Measurements from ENCODE around the gene HIRIP3. TPM values are rescaled to one million over a fixed set of nuclear protein-coding genes. Genes with fewer than 3 reads are reported as not detected.

The HIRIP3 gene
- total RNA-seq, 1 donor from 2014 or later: 7.1 TPM

DNA sequence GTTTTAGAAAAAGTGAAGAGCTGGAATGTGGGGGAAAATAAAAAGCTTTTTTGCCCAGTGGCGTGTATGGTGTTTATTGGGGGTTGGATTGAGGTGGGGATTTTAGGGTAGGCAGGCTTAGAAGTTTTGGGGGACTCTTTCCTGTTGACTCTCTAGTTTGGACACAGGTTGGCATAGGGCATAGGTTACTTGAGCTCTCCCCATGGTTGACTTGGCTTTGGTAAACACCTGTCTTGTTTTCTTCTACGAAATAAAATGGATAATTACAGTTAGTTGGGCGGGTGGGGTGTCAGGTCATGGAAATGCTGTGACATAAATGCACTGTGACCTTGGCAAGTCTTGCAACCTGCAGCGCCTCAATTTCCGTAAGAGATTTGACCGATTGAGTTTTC, 22.4 kb downstream of the HIRIP3 start:
- TF ChIP-seq POLR2A (IDR thresholded peaks at IDR 0.05): no peak
- TF ChIP-seq POLR2AphosphoS5 (IDR thresholded peaks at IDR 0.05; ENCODE audit: insufficient read depth in 1 of 2, low read depth in 1 of 2): no peak
- TF ChIP-seq, protein P1, sequence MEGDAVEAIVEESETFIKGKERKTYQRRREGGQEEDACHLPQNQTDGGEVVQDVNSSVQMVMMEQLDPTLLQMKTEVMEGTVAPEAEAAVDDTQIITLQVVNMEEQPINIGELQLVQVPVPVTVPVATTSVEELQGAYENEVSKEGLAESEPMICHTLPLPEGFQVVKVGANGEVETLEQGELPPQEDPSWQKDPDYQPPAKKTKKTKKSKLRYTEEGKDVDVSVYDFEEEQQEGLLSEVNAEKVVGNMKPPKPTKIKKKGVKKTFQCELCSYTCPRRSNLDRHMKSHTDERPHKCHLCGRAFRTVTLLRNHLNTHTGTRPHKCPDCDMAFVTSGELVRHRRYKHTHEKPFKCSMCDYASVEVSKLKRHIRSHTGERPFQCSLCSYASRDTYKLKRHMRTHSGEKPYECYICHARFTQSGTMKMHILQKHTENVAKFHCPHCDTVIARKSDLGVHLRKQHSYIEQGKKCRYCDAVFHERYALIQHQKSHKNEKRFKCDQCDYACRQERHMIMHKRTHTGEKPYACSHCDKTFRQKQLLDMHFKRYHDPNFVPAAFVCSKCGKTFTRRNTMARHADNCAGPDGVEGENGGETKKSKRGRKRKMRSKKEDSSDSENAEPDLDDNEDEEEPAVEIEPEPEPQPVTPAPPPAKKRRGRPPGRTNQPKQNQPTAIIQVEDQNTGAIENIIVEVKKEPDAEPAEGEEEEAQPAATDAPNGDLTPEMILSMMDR (IDR thresholded peaks at IDR 0.05): no peak

DNA sequence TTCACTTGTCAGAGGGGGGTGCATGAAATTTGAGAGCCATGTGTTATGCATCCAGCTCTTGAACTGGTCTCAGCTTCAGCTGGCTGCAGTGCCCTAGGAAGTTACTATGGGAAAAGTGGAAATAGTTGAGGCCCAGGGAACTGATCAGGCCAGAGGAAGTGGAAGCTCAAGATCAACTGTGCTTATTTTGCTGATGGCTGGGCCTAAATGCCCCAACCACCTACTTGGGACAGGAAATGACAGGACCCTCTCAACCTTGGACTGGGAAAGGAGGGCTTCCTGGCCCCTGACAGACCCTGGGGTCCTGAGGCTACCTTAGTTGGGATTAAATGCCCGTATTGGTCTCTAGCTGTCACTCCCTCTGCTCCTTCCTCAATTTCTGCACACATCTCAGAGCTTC, 22.9 kb downstream of the HIRIP3 start:
- peaks cover 0 to 20% of the 10 kb centered on the region in 2 donors for H3K36me3 ChIP-seq
- no peak for DNase-seq (ENCODE audit: extremely low spot score in 2 of 2)
- no peak overlapping the region for H3K4me3 ChIP-seq
- H3K4me1 ChIP-seq: peaks cover 33% of the 10 kb centered on the region
- TF ChIP-seq, protein P1 (IDR thresholded peaks at IDR 0.05): no peak
- no peak for TF ChIP-seq POLR2A (IDR thresholded peaks at IDR 0.05)
- TF ChIP-seq POLR2AphosphoS5 (IDR thresholded peaks at IDR 0.05; ENCODE audit: insufficient read depth in 1 of 2, low read depth in 1 of 2): no peak
- intact Hi-C loops (cut with DNase I): no loop called here
- no peak overlapping the region for H3K27ac ChIP-seq
- H3K27me3 ChIP-seq: no peaks in the 10 kb centered on the region
- no peaks in the 10 kb centered on the region for H3K9me3 ChIP-seq

More for the DNA sequence above, 22.4 kb downstream of the HIRIP3 start:
- H3K9me3 ChIP-seq: no peaks in the 10 kb centered on the region
- peak overlapping the region; percentile 58 to 80 for H3K4me3 ChIP-seq
- H3K36me3 ChIP-seq: peaks cover 0 to 23% of the 10 kb centered on the region in 2 donors
- intact Hi-C loops (cut with DNase I): no loop called here
- no peaks in the 10 kb centered on the region for H3K27me3 ChIP-seq
- H3K4me1 ChIP-seq: peaks cover 38% of the 10 kb centered on the region
- peak overlapping the region; percentile 80 for H3K27ac ChIP-seq
- DNase-seq (ENCODE audit: extremely low spot score in 2 of 2): no peak

DNA sequence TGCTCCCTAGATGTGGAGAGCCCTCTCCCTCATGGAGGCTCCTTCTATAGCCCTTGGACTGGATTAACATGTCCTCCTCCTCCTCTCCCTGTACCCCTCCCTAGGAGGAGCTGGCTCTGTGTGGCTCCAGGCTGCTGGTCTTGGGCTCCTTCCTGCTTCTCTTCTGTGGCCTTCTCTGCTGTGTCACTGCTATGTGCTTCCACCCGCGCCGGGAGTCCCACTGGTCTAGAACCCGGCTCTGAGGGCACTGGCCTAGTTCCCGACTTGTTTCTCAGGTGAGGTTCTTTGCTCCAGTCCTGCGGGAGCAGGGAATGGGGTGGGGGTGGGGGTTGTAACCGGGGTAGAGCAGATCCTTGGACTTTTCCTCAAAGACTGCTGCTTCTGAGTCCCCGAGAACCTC, 24.1 kb downstream of the HIRIP3 start:
- Histone ChIP-seq H3K9me3 (no peaks in the 10 kb centered on the region), H3K4me3 (no peak overlapping the region), H3K4me1 (peaks cover 21% of the 10 kb centered on the region), H3K27ac (no peak overlapping the region), H3K36me3 (peaks cover 0 to 20% of the 10 kb centered on the region in 2 donors), H3K27me3 (no peaks in the 10 kb centered on the region)
- DNase-seq (ENCODE audit: extremely low spot score in 2 of 2): no peak
- intact Hi-C loops (cut with DNase I): no loop called here
- no peak for TF ChIP-seq POLR2A (IDR thresholded peaks at IDR 0.05)
- TF ChIP-seq, protein P1 (IDR thresholded peaks at IDR 0.05): no peak

DNA sequence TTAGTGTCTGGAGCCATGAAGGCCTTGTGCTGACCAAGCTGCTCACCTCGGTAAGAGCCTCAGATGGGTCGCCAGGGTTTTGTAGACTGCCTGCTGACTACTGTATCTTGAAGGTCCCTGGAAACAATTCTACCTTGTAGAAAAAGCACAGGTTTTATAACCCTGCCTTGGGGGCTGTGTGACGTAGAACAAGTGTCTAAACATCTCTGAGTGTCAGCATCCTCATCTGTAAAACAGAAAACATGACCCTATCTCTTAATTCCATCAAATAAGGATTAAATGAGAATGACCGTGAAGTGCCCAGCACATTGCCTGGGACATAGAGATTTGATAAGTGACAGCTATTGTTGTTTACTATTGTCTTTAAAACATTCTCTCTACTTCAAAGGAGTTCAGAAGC, 27.2 kb downstream of the HIRIP3 start:
- Histone ChIP-seq H3K9me3 (no peaks in the 10 kb centered on the region), H3K4me3 (no peak overlapping the region), H3K36me3 (peaks cover 0 to 20% of the 10 kb centered on the region in 2 donors), H3K4me1 (peaks cover 1% of the 10 kb centered on the region), H3K27me3 (no peaks in the 10 kb centered on the region), H3K27ac (no peak overlapping the region)
- no peak for DNase-seq (ENCODE audit: extremely low spot score in 2 of 2)
- intact Hi-C loops (cut with DNase I): no loop called here
- TF ChIP-seq POLR2AphosphoS5 (IDR thresholded peaks at IDR 0.05; ENCODE audit: insufficient read depth in 1 of 2, low read depth in 1 of 2) (no peak), POLR2A (IDR thresholded peaks at IDR 0.05) (no peak)
- TF ChIP-seq, protein P1 (IDR thresholded peaks at IDR 0.05): no peak

DNA sequence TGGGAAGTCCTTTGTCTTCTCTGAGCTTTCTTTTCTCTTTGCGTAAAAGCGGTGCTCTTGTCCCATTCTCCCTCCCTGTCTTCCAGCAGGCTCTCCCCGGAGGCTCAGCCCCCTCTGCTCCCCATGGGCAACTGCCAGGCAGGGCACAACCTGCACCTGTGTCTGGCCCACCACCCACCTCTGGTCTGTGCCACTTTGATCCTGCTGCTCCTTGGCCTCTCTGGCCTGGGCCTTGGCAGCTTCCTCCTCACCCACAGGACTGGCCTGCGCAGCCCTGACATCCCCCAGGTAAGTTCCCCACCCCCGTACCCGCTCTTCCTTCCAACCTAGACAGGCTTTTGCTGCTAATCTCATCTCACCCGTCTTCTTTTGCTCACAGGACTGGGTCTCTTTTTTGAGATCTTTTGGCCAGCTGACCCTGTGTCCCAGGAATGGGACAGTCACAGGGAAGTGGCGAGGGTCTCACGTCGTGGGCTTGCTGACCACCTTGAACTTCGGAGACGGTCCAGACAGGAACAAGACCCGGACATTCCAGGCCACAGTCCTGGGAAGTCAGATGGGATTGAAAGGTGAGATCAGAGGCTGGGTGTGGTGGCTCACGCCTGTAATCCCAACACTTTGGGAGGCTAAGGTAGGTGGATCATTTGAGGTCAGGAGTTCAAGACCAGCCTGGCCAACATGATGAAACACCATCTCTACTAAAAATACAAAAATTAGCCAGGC, 32.2 kb downstream of the HIRIP3 start:
- Histone ChIP-seq H3K27ac (peak overlapping the region; percentile 94), H3K4me3 (peak overlapping the region; percentile 68 to 81), H3K9me3 (no peaks in the 10 kb centered on the region), H3K4me1 (peaks cover 16% of the 10 kb centered on the region), H3K36me3 (peaks cover 0 to 4% of the 10 kb centered on the region in 2 donors), H3K27me3 (no peaks in the 10 kb centered on the region)
- TF ChIP-seq, protein P1 (IDR thresholded peaks at IDR 0.05): no peak
- TF ChIP-seq POLR2AphosphoS5 (IDR thresholded peaks at IDR 0.05; ENCODE audit: insufficient read depth in 1 of 2, low read depth in 1 of 2): no peak
- TF ChIP-seq POLR2A (IDR thresholded peaks at IDR 0.05): no peak
- intact Hi-C loops (cut with DNase I): no loop called here
- DNase-seq (ENCODE audit: extremely low spot score in 2 of 2): no peak
